ENCODE measurements around the gene NKX2-1. TPM values are rescaled to one million over a fixed set of nuclear protein-coding genes. Genes with fewer than 3 reads are reported as not detected.
A peak's percentile ranks its signal among the peaks of the same experiment; 100 is the strongest.

Gene NKX2-1
- total RNA-seq, 1 donor from 2014 or later, result not detected

DNA sequence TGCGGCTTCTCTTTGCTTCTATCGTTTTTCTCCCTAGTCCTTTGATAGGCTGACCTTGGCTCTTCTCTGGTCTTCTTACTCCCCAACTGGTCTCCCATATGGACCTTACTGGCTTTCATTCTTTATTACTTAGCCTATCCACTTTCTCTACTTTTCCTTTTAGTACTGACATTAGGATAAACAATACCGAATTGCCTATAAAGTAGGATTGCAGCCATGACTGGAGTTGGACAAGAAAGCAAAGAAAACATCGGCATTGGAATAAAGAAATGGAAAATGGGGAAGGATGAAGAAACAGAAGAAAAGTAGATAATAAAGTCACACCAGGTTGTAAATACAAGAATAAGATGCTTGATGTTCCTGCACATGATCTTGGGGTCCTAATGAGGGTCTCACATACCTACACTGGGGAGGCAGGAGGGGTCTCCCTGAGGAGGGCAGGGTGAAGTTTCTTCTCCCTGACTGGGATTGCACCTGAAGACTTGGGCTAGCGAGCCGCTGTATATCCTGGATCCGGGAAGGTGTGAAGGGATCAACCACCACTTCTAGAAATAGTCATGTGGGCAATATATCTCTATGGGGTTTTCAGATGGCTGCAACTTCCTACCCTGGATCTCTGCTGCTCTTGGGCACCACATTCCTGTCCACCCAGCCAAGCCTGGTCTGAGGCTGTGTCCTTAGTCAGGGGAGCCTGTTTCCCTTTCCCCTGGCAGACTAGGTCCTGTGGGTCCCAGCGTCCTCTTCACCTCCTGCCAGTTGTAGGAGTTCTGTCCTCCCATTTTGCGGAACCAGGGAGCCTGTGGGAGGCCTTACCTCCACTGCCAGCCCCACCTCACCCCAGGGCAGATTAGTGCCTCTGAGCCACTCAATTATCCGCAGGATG is 13.1 kb downstream of the NKX2-1 start:
- no peak for DNase-seq (ENCODE audit: extremely low spot score in 2 of 2)
- Histone ChIP-seq H3K9me3 (no peaks in the 10 kb centered on the region), H3K27me3 (peaks cover 22% of the 10 kb centered on the region)

DNA sequence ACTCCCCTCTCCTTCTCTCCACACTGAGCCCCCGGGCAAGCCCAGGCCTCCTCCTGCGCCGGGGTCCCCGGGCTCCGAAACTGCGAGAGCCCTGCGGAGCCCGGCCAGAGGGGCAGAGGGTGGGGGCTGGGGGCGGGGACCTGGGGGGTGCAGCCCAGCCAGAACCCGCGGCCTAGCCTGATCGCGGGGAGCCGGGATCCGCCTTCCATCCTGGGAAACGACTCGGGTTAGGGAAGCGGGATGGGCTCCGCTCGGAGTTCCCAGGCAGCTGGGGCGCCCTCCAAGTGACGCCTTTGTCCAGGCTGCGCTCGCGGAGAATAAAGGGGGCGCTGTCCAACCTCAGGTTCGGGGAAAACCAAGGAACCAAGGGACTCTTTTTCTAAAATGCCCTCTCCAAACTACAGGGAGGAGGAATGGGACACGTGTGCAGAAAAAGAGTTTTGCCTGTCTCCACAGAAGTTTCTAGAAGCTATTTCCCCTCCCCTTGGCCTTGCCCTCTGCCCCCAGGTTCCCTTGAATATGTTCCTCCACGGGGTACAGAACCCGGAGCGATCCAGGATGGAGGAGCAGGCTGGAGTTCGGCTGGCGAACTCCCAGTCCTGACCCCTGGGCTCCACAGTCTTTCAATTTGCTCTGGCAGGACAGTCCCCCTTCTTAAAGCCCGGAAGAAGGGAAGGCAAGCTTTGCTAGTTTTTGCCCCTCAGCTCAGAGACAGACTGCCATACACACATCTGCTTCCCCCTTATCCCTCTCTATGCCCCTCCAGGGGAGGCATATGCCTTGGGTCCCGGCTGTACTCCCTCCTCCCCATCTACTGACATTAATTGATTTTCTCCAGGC is 13.9 kb downstream of the NKX2-1 start:
- Histone ChIP-seq H3K4me3 (peak overlapping the region in 1 of 2 donors; percentile 22), H3K27me3 (peaks cover 22% of the 10 kb centered on the region)

More for the DNA sequence above, 13.1 kb downstream of the NKX2-1 start:
- Histone ChIP-seq H3K4me3 (no peak overlapping the region), H3K27ac (no peak overlapping the region), H3K36me3 (no peaks in the 10 kb centered on the region), H3K4me1 (peaks cover 16% of the 10 kb centered on the region)
- intact Hi-C loops (cut with DNase I), result no loop called here
- TF ChIP-seq POLR2AphosphoS5 (IDR thresholded peaks at IDR 0.05; ENCODE audit: insufficient read depth in 1 of 2, low read depth in 1 of 2) (no peak), POLR2A (IDR thresholded peaks at IDR 0.05) (no peak)
- TF ChIP-seq, protein P1, sequence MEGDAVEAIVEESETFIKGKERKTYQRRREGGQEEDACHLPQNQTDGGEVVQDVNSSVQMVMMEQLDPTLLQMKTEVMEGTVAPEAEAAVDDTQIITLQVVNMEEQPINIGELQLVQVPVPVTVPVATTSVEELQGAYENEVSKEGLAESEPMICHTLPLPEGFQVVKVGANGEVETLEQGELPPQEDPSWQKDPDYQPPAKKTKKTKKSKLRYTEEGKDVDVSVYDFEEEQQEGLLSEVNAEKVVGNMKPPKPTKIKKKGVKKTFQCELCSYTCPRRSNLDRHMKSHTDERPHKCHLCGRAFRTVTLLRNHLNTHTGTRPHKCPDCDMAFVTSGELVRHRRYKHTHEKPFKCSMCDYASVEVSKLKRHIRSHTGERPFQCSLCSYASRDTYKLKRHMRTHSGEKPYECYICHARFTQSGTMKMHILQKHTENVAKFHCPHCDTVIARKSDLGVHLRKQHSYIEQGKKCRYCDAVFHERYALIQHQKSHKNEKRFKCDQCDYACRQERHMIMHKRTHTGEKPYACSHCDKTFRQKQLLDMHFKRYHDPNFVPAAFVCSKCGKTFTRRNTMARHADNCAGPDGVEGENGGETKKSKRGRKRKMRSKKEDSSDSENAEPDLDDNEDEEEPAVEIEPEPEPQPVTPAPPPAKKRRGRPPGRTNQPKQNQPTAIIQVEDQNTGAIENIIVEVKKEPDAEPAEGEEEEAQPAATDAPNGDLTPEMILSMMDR (IDR thresholded peaks at IDR 0.05), result no peak

GRCh38 chr14:36505181-36505815 is 14.7 kb downstream of the NKX2-1 start:
- H3K4me3 ChIP-seq, result peak overlapping the region in 1 of 2 donors; percentile 22
- no peak overlapping the region for H3K27ac ChIP-seq
- DNase-seq (ENCODE audit: extremely low spot score in 2 of 2), result no peak
- peaks cover 16% of the 10 kb centered on the region for H3K4me1 ChIP-seq
- TF ChIP-seq POLR2AphosphoS5 (IDR thresholded peaks at IDR 0.05; ENCODE audit: insufficient read depth in 1 of 2, low read depth in 1 of 2) (no peak), POLR2A (IDR thresholded peaks at IDR 0.05) (no peak)
- TF ChIP-seq, protein P1 (IDR thresholded peaks at IDR 0.05), result no peak
- intact Hi-C loops (cut with DNase I), result no loop called here
- no peaks in the 10 kb centered on the region for H3K9me3 ChIP-seq
- no peaks in the 10 kb centered on the region for H3K36me3 ChIP-seq
- H3K27me3 ChIP-seq, result peaks cover 16% of the 10 kb centered on the region

More for the DNA sequence above, 13.9 kb downstream of the NKX2-1 start:
- H3K4me1 ChIP-seq, result peaks cover 16% of the 10 kb centered on the region
- H3K27ac ChIP-seq, result no peak overlapping the region
- no peak for TF ChIP-seq POLR2A (IDR thresholded peaks at IDR 0.05)
- no peak for TF ChIP-seq POLR2AphosphoS5 (IDR thresholded peaks at IDR 0.05; ENCODE audit: insufficient read depth in 1 of 2, low read depth in 1 of 2)
- TF ChIP-seq, protein P1 (IDR thresholded peaks at IDR 0.05), result no peak
- H3K9me3 ChIP-seq, result no peaks in the 10 kb centered on the region
- intact Hi-C loops (cut with DNase I), result no loop called here
- DNase-seq (ENCODE audit: extremely low spot score in 2 of 2), result peak in 1 of 2 donors; percentile 81
- no peaks in the 10 kb centered on the region for H3K36me3 ChIP-seq

- Histone ChIP-seq H3K36me3 (no peaks in the 10 kb centered on the region), H3K4me1 (peaks cover 16% of the 10 kb centered on the region), H3K27ac (no peak overlapping the region), H3K4me3 (no peak overlapping the region), H3K27me3 (peaks cover 15% of the 10 kb centered on the region), H3K9me3 (no peaks in the 10 kb centered on the region)
- no peak for TF ChIP-seq POLR2A (IDR thresholded peaks at IDR 0.05)
- no peak for TF ChIP-seq POLR2AphosphoS5 (IDR thresholded peaks at IDR 0.05; ENCODE audit: insufficient read depth in 1 of 2, low read depth in 1 of 2)
- TF ChIP-seq, protein P1 (IDR thresholded peaks at IDR 0.05), result no peak
- DNase-seq (ENCODE audit: extremely low spot score in 2 of 2), result no peak
- intact Hi-C loops (cut with DNase I), result no loop called here
Measured at GRCh38 chr14:36504771-36505175, 15.3 kb downstream of the NKX2-1 start.

All from vagina (tissue), 2 donors.